ENCODE data around the gene HBEGF.

The HBEGF gene

GRCh38 chr5:140371356-140372151, 25.2 kb upstream of the HBEGF start:
- H3K27me3 ChIP-seq (ENCODE audit: control insufficient read depth, insufficient read depth, low read length), result no peaks in the 10 kb centered on the region
- peaks cover 4% of the 10 kb centered on the region; the same call in 1 of the 2 replicates for H3K4me1 ChIP-seq (ENCODE audit: control insufficient read depth, insufficient read depth, low read length)
- no peak overlapping the region for H3K27ac ChIP-seq (ENCODE audit: low read depth, low read length)
- no peaks in the 10 kb centered on the region for H3K36me3 ChIP-seq (ENCODE audit: control insufficient read depth, insufficient read depth, low read length)
- no peaks in the 10 kb centered on the region for H3K9me3 ChIP-seq (ENCODE audit: control insufficient read depth, insufficient read depth, low read length)
- no peak overlapping the region for H3K4me3 ChIP-seq (ENCODE audit: low read depth, low read length)
- H3K9ac ChIP-seq (ENCODE audit: low read depth, low read length), result no peak overlapping the region

- Histone ChIP-seq H3K4me3 (ENCODE audit: low read depth, low read length) (no peak overlapping the region), H3K9ac (ENCODE audit: low read depth, low read length) (no peak overlapping the region), H3K36me3 (ENCODE audit: control insufficient read depth, insufficient read depth, low read length) (no peaks in the 10 kb centered on the region), H3K4me1 (ENCODE audit: control insufficient read depth, insufficient read depth, low read length) (no peaks in the 10 kb centered on the region; the same call in 1 of the 2 replicates), H3K9me3 (ENCODE audit: control insufficient read depth, insufficient read depth, low read length) (no peaks in the 10 kb centered on the region), H3K27me3 (ENCODE audit: control insufficient read depth, insufficient read depth, low read length) (peaks cover 8% of the 10 kb centered on the region; the same call in 1 of the 2 replicates), H3K27ac (ENCODE audit: low read depth, low read length) (no peak overlapping the region)
Measured at GRCh38 chr5:140367256-140368013, 21.0 kb upstream of the HBEGF start.

- Histone ChIP-seq H3K4me1 (ENCODE audit: control insufficient read depth, insufficient read depth, low read length) (no peaks in the 10 kb centered on the region; the same call in 1 of the 2 replicates), H3K36me3 (ENCODE audit: control insufficient read depth, insufficient read depth, low read length) (no peaks in the 10 kb centered on the region), H3K4me3 (ENCODE audit: low read depth, low read length) (no peak overlapping the region), H3K27ac (ENCODE audit: low read depth, low read length) (no peak overlapping the region), H3K9ac (ENCODE audit: low read depth, low read length) (no peak overlapping the region), H3K9me3 (ENCODE audit: control insufficient read depth, insufficient read depth, low read length) (no peaks in the 10 kb centered on the region), H3K27me3 (ENCODE audit: control insufficient read depth, insufficient read depth, low read length) (peaks cover 8% of the 10 kb centered on the region; the same call in 1 of the 2 replicates)
Measured at GRCh38 chr5:140366589-140367255, 20.3 kb upstream of the HBEGF start.

GRCh38 chr5:140365941-140366340, 19.5 kb upstream of the HBEGF start:
- no peaks in the 10 kb centered on the region for H3K9me3 ChIP-seq (ENCODE audit: control insufficient read depth, insufficient read depth, low read length)
- no peak overlapping the region for H3K27ac ChIP-seq (ENCODE audit: low read depth, low read length)
- no peak overlapping the region for H3K9ac ChIP-seq (ENCODE audit: low read depth, low read length)
- no peak overlapping the region for H3K4me3 ChIP-seq (ENCODE audit: low read depth, low read length)
- H3K4me1 ChIP-seq (ENCODE audit: control insufficient read depth, insufficient read depth, low read length), result no peaks in the 10 kb centered on the region; the same call in 1 of the 2 replicates
- H3K36me3 ChIP-seq (ENCODE audit: control insufficient read depth, insufficient read depth, low read length), result no peaks in the 10 kb centered on the region
- peaks cover 8% of the 10 kb centered on the region; the same call in 1 of the 2 replicates for H3K27me3 ChIP-seq (ENCODE audit: control insufficient read depth, insufficient read depth, low read length)

- no peak overlapping the region for H3K27ac ChIP-seq (ENCODE audit: low read depth, low read length)
- H3K4me3 ChIP-seq (ENCODE audit: low read depth, low read length), result no peak overlapping the region
- no peaks in the 10 kb centered on the region for H3K36me3 ChIP-seq (ENCODE audit: control insufficient read depth, insufficient read depth, low read length)
- H3K9me3 ChIP-seq (ENCODE audit: control insufficient read depth, insufficient read depth, low read length), result no peaks in the 10 kb centered on the region
- H3K27me3 ChIP-seq (ENCODE audit: control insufficient read depth, insufficient read depth, low read length), result peaks cover 8% of the 10 kb centered on the region; the same call in 1 of the 2 replicates
- no peak overlapping the region for H3K9ac ChIP-seq (ENCODE audit: low read depth, low read length)
- no peaks in the 10 kb centered on the region; the same call in 1 of the 2 replicates for H3K4me1 ChIP-seq (ENCODE audit: control insufficient read depth, insufficient read depth, low read length)
Measured at GRCh38 chr5:140365282-140365681, 18.9 kb upstream of the HBEGF start.

- no peak overlapping the region for H3K27ac ChIP-seq (ENCODE audit: low read depth, low read length)
Measured at GRCh38 chr5:140364472-140364765, 18.0 kb upstream of the HBEGF start.

GRCh38 chr5:140363631-140364471, 17.4 kb upstream of the HBEGF start:
- Histone ChIP-seq H3K27me3 (ENCODE audit: control insufficient read depth, insufficient read depth, low read length) (peaks cover 8% of the 10 kb centered on the region; the same call in 1 of the 2 replicates), H3K27ac (ENCODE audit: low read depth, low read length) (no peak overlapping the region), H3K4me3 (ENCODE audit: low read depth, low read length) (peak overlapping the region; percentile 68), H3K4me1 (ENCODE audit: control insufficient read depth, insufficient read depth, low read length) (no peaks in the 10 kb centered on the region; the same call in 1 of the 2 replicates), H3K9me3 (ENCODE audit: control insufficient read depth, insufficient read depth, low read length) (no peaks in the 10 kb centered on the region), H3K9ac (ENCODE audit: low read depth, low read length) (peak overlapping the region; percentile 61), H3K36me3 (ENCODE audit: control insufficient read depth, insufficient read depth, low read length) (no peaks in the 10 kb centered on the region)

More at GRCh38 chr5:140364472-140364765, 18.0 kb upstream of the HBEGF start:
- H3K36me3 ChIP-seq (ENCODE audit: control insufficient read depth, insufficient read depth, low read length), result no peaks in the 10 kb centered on the region
- H3K27me3 ChIP-seq (ENCODE audit: control insufficient read depth, insufficient read depth, low read length), result peaks cover 8% of the 10 kb centered on the region; the same call in 1 of the 2 replicates
- no peak overlapping the region for H3K9ac ChIP-seq (ENCODE audit: low read depth, low read length)
- no peaks in the 10 kb centered on the region for H3K9me3 ChIP-seq (ENCODE audit: control insufficient read depth, insufficient read depth, low read length)
- H3K4me3 ChIP-seq (ENCODE audit: low read depth, low read length), result no peak overlapping the region
- H3K4me1 ChIP-seq (ENCODE audit: control insufficient read depth, insufficient read depth, low read length), result no peaks in the 10 kb centered on the region; the same call in 1 of the 2 replicates

- Histone ChIP-seq H3K4me1 (ENCODE audit: control insufficient read depth, insufficient read depth, low read length) (no peaks in the 10 kb centered on the region; the same call in 1 of the 2 replicates), H3K9ac (ENCODE audit: low read depth, low read length) (peak overlapping the region; percentile 61), H3K27me3 (ENCODE audit: control insufficient read depth, insufficient read depth, low read length) (peaks cover 8% of the 10 kb centered on the region; the same call in 1 of the 2 replicates), H3K36me3 (ENCODE audit: control insufficient read depth, insufficient read depth, low read length) (no peaks in the 10 kb centered on the region), H3K4me3 (ENCODE audit: low read depth, low read length) (peak overlapping the region; percentile 68), H3K9me3 (ENCODE audit: control insufficient read depth, insufficient read depth, low read length) (no peaks in the 10 kb centered on the region), H3K27ac (ENCODE audit: low read depth, low read length) (no peak overlapping the region)
Measured at GRCh38 chr5:140362875-140363630, 16.6 kb upstream of the HBEGF start.

GRCh38 chr5:140362311-140362710, 15.9 kb upstream of the HBEGF start:
- Histone ChIP-seq H3K27ac (ENCODE audit: low read depth, low read length) (no peak overlapping the region), H3K27me3 (ENCODE audit: control insufficient read depth, insufficient read depth, low read length) (peaks cover 8% of the 10 kb centered on the region; the same call in 1 of the 2 replicates), H3K36me3 (ENCODE audit: control insufficient read depth, insufficient read depth, low read length) (no peaks in the 10 kb centered on the region), H3K4me3 (ENCODE audit: low read depth, low read length) (no peak overlapping the region), H3K9me3 (ENCODE audit: control insufficient read depth, insufficient read depth, low read length) (no peaks in the 10 kb centered on the region), H3K9ac (ENCODE audit: low read depth, low read length) (no peak overlapping the region), H3K4me1 (ENCODE audit: control insufficient read depth, insufficient read depth, low read length) (no peaks in the 10 kb centered on the region; the same call in 1 of the 2 replicates)

All from HUES48 (cell line).